Endodermal cell (in vitro differentiated cells): ENCODE measurements around the gene CEP20. TPM values are rescaled to one million over a fixed set of nuclear protein-coding genes. Genes with fewer than 3 reads are reported as not detected.
"Not testable (repeated sequence)": the region's sequence is repeated elsewhere in the genome, so short reads cannot be mapped to it uniquely, and the experiment has no call there.

Experiments
- DNase-seq: peaks from one replicate; pipeline ENCODE4 v3.0.0-alpha.2; 2017
- H3K27ac ChIP-seq: 2 replicates; pipeline ENCODE4 v1.5.1; 2013; ENCODE audit warnings: mild to moderate bottlenecking, low read depth, low read length, moderate library complexity
- H3K27me3 ChIP-seq: 2 replicates; pipeline ENCODE4 v1.6.1; 2013; ENCODE audit warnings: mild to moderate bottlenecking, low read length, moderate library complexity; ENCODE audit not compliant: insufficient read depth, control insufficient read depth, poor library complexity, severe bottlenecking
- H3K36me3 ChIP-seq: 2 replicates; pipeline ENCODE4 v1.7.0; 2013; ENCODE audit warnings: mild to moderate bottlenecking, low read length, moderate library complexity; ENCODE audit not compliant: control insufficient read depth, insufficient read depth
- H3K4me1 ChIP-seq: one replicate; pipeline ENCODE4 v1.7.0; 2013; ENCODE audit warnings: low read length; ENCODE audit not compliant: control insufficient read depth, insufficient read depth
- H3K4me3 ChIP-seq: 2 replicates; pipeline ENCODE4 v1.5.1; 2013; ENCODE audit warnings: mild to moderate bottlenecking, low read length, moderate library complexity
- H3K9ac ChIP-seq: 2 replicates; pipeline ENCODE4 v1.6.1; 2013; ENCODE audit warnings: mild to moderate bottlenecking, low read length, moderate library complexity; ENCODE audit not compliant: poor library complexity, severe bottlenecking; ENCODE audit errors: extremely low read depth
- H3K9me3 ChIP-seq: 2 replicates; pipeline ENCODE4 v1.6.1; 2013; ENCODE audit warnings: mild to moderate bottlenecking, low read length, moderate library complexity; ENCODE audit not compliant: control insufficient read depth
- H3K27ac Mint-ChIP-seq: 2 replicates; pipeline ENCODE4 v1.8.0; 2020; ENCODE audit warnings: mixed read lengths
- H3K27me3 Mint-ChIP-seq: 2 replicates; pipeline ENCODE4 v1.8.0; 2021; ENCODE audit warnings: mild to moderate bottlenecking, mixed read lengths; ENCODE audit not compliant: insufficient read depth
- H3K36me3 Mint-ChIP-seq: 2 replicates; pipeline ENCODE4 v1.8.0; 2020; ENCODE audit warnings: low read depth, mixed read lengths
- H3K4me1 Mint-ChIP-seq: 2 replicates; pipeline ENCODE4 v1.8.0; 2020; ENCODE audit warnings: mixed read lengths
- H3K4me3 Mint-ChIP-seq: 2 replicates; pipeline ENCODE4 v1.8.0; 2020; ENCODE audit warnings: mild to moderate bottlenecking, moderate library complexity, mixed read lengths
- H3K9me3 Mint-ChIP-seq: 2 replicates; pipeline ENCODE4 v1.8.0; 2020; ENCODE audit warnings: mild to moderate bottlenecking, mixed read lengths
- CTCF ChIP-seq: fragments of 200-600 bp; sonication (generic); conservative IDR thresholded peaks from 2 replicates; pipeline ENCODE4 v1.5.0; 2021; ENCODE audit warnings: antibody characterized with exemption, mild to moderate bottlenecking
- WGBS, 2 experiments: methylation state at CpG; one replicate each; pipeline versions ENCODE4 v1.1.5 to v1.1.7; 2013; ENCODE audit warnings: missing lambda C conversion rate in 2 of 2, mixed read lengths in 1 of 2; ENCODE audit not compliant: insufficient coverage in 1 of 2, insufficient read length in 1 of 2; 5-methylcytosine and 5-hydroxymethylcytosine counted together
- total RNA-seq, 2 donors: library from RNA; stranded (reverse); fragmentation: NEBNext Ultra II Directional in 1 of 2; extraction: Animal tissue kit (Norgen Biotek cat#: 25700) in 1 of 2; gene quantifications; 2 replicates in 1 of 2; 3 replicates in 1 of 2; pipeline ENCODE4 v1.2.1, GENCODE V29; 2021

The CEP20 gene
- total RNA-seq, 2 donors from 2014 or later: 30.9 to 31.1 TPM

- Mint-ChIP-seq H3K27ac (no peak overlapping the region), H3K9me3 (no peaks in the 10 kb centered on the region), H3K36me3 (no peaks in the 10 kb centered on the region), H3K4me3 (no peak overlapping the region), H3K4me1 (no peaks in the 10 kb centered on the region), H3K27me3 (no peaks in the 10 kb centered on the region)
- Histone ChIP-seq H3K4me1 (no peaks in the 10 kb centered on the region), H3K27me3 (no peaks in the 10 kb centered on the region), H3K9me3 (no peaks in the 10 kb centered on the region), H3K36me3 (no peaks in the 10 kb centered on the region), H3K9ac (no peak overlapping the region), H3K27ac (no peak overlapping the region), H3K4me3 (no peak overlapping the region)
- 75 to 77% methylated on average over 7 to 9 of the region's 9 CpGs for WGBS, 2 experiments
- DNase-seq: no peak
- no peak for TF ChIP-seq CTCF
Observed at GRCh38 chr16:15925631-15926030, 37.2 kb upstream of the CEP20 start.

- H3K27me3 ChIP-seq: no peaks in the 10 kb centered on the region
- Mint-ChIP-seq H3K27ac (no peak overlapping the region), H3K9me3 (no peaks in the 10 kb centered on the region), H3K4me1 (no peaks in the 10 kb centered on the region), H3K36me3 (no peaks in the 10 kb centered on the region), H3K27me3 (no peaks in the 10 kb centered on the region), H3K4me3 (no peak overlapping the region)
- WGBS, 2 experiments: 82 to 93% methylated on average over 13 of the region's 13 CpGs
- H3K9ac ChIP-seq: no peak overlapping the region
- H3K27ac ChIP-seq: no peak overlapping the region
- no peaks in the 10 kb centered on the region for H3K4me1 ChIP-seq
- H3K4me3 ChIP-seq: no peak overlapping the region
- H3K36me3 ChIP-seq: no peaks in the 10 kb centered on the region
- H3K9me3 ChIP-seq: no peaks in the 10 kb centered on the region
- no peak for DNase-seq
- no peak for TF ChIP-seq CTCF
Observed at GRCh38 chr16:15924996-15925395, 36.6 kb upstream of the CEP20 start.

GRCh38 chr16:15919331-15919730 is 30.9 kb upstream of the CEP20 start:
- Histone ChIP-seq H3K4me1 (no peaks in the 10 kb centered on the region), H3K27ac (no peak overlapping the region), H3K27me3 (no peaks in the 10 kb centered on the region), H3K4me3 (no peak overlapping the region), H3K9ac (no peak overlapping the region), H3K9me3 (no peaks in the 10 kb centered on the region), H3K36me3 (no peaks in the 10 kb centered on the region)
- Mint-ChIP-seq H3K4me1 (no peaks in the 10 kb centered on the region), H3K4me3 (no peak overlapping the region), H3K27ac (no peak overlapping the region), H3K36me3 (no peaks in the 10 kb centered on the region), H3K9me3 (peaks cover 10% of the 10 kb centered on the region), H3K27me3 (no peaks in the 10 kb centered on the region)
- WGBS, 2 experiments: 86% methylated on average over 2 of the region's 6 CpGs; no CpG with 5 or more reads in 1 of the 2 experiments
- no peak for TF ChIP-seq CTCF
- no peak for DNase-seq

GRCh38 chr16:15918314-15918713 is 29.9 kb upstream of the CEP20 start:
- H3K27ac Mint-ChIP-seq, H3K9ac ChIP-seq, H3K27ac ChIP-seq, H3K4me1 Mint-ChIP-seq, H3K36me3 Mint-ChIP-seq, H3K9me3 ChIP-seq, DNase-seq, H3K27me3 Mint-ChIP-seq, H3K4me3 Mint-ChIP-seq, H3K27me3 ChIP-seq, H3K4me3 ChIP-seq, H3K36me3 ChIP-seq, H3K4me1 ChIP-seq: not testable (repeated sequence)
- peaks cover 10% of the 10 kb centered on the region for H3K9me3 Mint-ChIP-seq
- 83 to 96% methylated on average over 2 to 3 of the region's 3 CpGs for WGBS, 2 experiments
